Anterior cingulate cortex (tissue), 58 donors: ENCODE data around the gene NDUFA7.
"Not testable (repeated sequence)": the region's sequence is repeated elsewhere in the genome, so short reads cannot be mapped to it uniquely, and the experiment has no call there.

ENCODE experiments used
- DNase-seq, 58 donors: peaks; one replicate each; lab custom pipeline; 2025; lab: John Stamatoyannopoulos, UW

Gene NDUFA7

DNA sequence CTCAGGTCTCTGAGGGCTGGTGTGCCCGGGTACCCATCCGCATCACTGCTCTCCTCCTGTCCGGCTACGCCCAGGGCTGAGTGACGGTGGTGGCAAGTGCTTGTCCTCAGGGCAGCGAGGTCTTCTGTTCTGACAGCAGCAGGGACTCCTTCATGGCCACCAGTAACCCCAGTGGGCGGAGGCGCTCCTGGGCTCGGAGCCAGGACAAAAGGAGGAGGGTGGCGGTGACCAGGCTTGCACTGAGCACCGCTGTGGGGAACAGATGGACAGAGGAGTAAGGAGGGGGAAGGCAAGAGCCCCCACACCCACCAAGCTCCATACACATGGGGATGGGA lies 18.9 kb downstream of the NDUFA7 start:
- DNase-seq: peak in 2 of 58 donors; percentile 5 to 15

GRCh38 chr19:8291337-8291736 lies 29.8 kb downstream of the NDUFA7 start:
- DNase-seq: not testable (repeated sequence)

- DNase-seq: not testable (repeated sequence)
These were observed 44.7 kb downstream of the NDUFA7 start for GRCh38 chr19:8276508-8276907.

DNA sequence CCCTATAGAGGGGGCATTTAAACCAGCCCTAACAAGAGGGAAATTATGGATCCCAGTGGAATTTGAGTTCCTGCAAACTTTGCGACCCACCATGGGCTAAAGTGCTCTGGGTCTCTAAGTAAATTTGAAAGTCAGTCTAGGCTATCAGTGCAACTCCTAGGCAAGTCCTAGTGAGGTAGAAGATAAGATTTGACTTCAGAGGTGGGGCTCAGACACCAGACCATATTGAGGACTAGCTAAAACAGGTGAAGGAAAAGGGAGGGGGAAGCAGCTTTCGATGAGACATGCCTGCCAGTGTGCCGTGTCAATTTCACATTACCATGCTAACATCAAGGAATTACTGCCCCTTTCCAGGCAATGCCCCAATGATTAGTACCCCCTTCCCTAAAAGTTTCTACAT lies 51.5 kb downstream of the NDUFA7 start:
- no peak for DNase-seq

GRCh38 chr19:8265872-8266271 lies 55.3 kb downstream of the NDUFA7 start:
- no peak for DNase-seq

- not testable (repeated sequence) for DNase-seq
These were observed 56.9 kb downstream of the NDUFA7 start for GRCh38 chr19:8264248-8264647.

DNA sequence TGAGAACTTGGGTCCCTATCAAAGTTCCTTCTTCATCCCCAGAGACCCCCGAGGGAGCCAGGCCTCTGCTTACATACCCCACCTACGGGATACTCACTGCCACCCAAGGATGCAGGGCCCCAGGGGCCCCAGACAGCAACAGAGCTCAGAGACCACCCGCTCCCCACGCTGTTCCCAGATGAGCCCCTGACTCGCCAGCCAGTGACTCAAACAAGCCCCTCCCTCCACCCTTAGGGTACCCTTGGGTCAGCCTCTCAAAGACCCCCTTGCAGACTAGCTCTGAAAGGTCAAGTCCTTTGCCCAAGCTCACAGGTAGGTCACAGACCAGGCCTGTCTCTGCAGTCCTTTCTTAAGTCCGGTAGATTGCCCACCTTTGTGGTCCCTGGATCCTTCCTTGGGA lies 58.7 kb downstream of the NDUFA7 start:
- no peak for DNase-seq

DNA sequence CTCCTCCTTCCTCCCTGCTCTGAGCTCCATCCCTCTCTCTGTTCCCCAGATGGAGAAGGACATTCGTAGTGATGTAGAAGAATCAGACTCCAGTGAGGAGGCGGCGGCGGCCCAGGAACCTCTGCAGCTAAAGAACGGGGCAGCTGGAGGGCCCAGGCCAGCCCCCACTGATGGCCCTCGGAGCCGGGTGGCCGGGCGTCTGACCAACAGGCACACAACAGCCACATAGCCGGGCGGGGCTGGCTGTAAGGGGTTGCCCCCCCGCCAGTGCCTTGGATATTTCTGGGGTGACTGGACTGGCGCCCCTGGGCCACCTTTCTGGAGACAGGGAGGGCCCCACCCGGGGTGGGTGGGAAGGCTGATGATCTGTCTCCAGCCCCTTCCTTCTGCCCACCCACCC lies 59.3 kb downstream of the NDUFA7 start:
- DNase-seq: no peak

DNA sequence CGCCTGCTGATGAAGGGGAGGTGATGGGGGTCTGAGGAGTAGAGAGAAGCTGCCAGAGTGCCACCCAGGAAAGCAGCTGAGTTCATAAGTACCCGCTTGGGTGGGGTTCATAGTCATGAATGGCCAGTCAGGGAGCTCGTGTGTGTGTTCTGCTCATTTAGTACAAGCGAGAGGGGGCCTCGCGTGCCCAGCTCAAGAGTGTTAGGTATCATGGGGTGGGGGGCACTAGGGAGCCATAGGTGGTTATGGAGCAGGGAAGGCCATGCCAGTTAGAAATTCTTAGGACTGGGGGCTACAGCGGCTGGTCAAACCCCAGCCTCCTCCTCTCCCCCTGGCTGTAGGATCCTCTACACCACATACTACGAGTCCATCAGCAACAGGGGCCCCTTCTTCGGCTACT lies 59.8 kb downstream of the NDUFA7 start:
- no peak for DNase-seq
